Measurements from ENCODE around the gene SLCO2A1. TPM values are rescaled to one million over a fixed set of nuclear protein-coding genes. Genes with fewer than 3 reads are reported as not detected.

SLCO2A1 gene
- total and polyA plus RNA-seq, 2 experiments from 2014 or later = 0.31 to 1.0 TPM

DNA sequence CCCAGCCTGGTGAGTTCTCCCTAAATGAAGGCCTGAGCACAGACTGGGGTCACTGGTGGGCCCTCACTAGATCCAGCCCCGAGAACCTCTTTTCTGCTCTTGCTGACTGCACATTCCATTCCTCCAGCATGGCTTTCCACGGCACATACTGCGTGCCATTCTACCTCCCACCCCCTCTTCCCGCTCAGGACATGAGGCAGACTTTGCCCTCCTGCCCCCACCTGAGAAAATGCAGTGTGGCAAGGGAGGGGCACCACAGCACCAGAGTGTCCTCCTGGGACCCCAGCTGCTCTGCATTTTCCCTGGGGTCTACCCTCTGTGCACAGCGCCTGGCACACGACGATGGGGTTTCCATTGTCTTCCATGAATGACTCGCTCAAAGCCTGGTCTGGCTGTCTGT is 6.1 kb upstream of the SLCO2A1 start:
- no peaks in the 10 kb centered on the region for H3F3A ChIP-seq (replicated peaks; ENCODE audit: low read depth)
- peaks cover 2% of the 10 kb centered on the region; the same call in 2 of the 3 replicates for H3K9me3 Mint-ChIP-seq
- peak overlapping the region; percentile 18; the same call in 1 of the 2 replicates for H2AFZ ChIP-seq
- H3K9me2 ChIP-seq (ENCODE audit: insufficient read depth) = peaks cover 1% of the 10 kb centered on the region
- H3K27ac Mint-ChIP-seq = no peak overlapping the region
- TF ChIP-seq ZNF114 (CRISPR knock-in tag; IDR thresholded peaks at IDR 0.05) (no peak), NANOG (IDR thresholded peaks at IDR 0.05; ENCODE audit: borderline replicate concordance) (no peak), POLR2AphosphoS5 (IDR thresholded peaks at IDR 0.05; ENCODE audit: low read depth) (no peak), EZH2phosphoT487 (IDR thresholded peaks at IDR 0.05; ENCODE audit: unreplicated experiment) (no peak), ZNF331 (CRISPR knock-in tag; IDR thresholded peaks at IDR 0.05; ENCODE audit: low read depth) (no peak), JUNB (IDR thresholded peaks at IDR 0.05; ENCODE audit: unreplicated experiment) (no peak), CREB1 (CRISPR knock-in tag; IDR thresholded peaks at IDR 0.05; ENCODE audit: low read depth) (no peak)
- TF ChIP-seq, protein P1, sequence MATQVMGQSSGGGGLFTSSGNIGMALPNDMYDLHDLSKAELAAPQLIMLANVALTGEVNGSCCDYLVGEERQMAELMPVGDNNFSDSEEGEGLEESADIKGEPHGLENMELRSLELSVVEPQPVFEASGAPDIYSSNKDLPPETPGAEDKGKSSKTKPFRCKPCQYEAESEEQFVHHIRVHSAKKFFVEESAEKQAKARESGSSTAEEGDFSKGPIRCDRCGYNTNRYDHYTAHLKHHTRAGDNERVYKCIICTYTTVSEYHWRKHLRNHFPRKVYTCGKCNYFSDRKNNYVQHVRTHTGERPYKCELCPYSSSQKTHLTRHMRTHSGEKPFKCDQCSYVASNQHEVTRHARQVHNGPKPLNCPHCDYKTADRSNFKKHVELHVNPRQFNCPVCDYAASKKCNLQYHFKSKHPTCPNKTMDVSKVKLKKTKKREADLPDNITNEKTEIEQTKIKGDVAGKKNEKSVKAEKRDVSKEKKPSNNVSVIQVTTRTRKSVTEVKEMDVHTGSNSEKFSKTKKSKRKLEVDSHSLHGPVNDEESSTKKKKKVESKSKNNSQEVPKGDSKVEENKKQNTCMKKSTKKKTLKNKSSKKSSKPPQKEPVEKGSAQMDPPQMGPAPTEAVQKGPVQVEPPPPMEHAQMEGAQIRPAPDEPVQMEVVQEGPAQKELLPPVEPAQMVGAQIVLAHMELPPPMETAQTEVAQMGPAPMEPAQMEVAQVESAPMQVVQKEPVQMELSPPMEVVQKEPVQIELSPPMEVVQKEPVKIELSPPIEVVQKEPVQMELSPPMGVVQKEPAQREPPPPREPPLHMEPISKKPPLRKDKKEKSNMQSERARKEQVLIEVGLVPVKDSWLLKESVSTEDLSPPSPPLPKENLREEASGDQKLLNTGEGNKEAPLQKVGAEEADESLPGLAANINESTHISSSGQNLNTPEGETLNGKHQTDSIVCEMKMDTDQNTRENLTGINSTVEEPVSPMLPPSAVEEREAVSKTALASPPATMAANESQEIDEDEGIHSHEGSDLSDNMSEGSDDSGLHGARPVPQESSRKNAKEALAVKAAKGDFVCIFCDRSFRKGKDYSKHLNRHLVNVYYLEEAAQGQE (IDR thresholded peaks at IDR 0.05; ENCODE audit: unreplicated experiment) = no peak
- TF ChIP-seq, protein P2, sequence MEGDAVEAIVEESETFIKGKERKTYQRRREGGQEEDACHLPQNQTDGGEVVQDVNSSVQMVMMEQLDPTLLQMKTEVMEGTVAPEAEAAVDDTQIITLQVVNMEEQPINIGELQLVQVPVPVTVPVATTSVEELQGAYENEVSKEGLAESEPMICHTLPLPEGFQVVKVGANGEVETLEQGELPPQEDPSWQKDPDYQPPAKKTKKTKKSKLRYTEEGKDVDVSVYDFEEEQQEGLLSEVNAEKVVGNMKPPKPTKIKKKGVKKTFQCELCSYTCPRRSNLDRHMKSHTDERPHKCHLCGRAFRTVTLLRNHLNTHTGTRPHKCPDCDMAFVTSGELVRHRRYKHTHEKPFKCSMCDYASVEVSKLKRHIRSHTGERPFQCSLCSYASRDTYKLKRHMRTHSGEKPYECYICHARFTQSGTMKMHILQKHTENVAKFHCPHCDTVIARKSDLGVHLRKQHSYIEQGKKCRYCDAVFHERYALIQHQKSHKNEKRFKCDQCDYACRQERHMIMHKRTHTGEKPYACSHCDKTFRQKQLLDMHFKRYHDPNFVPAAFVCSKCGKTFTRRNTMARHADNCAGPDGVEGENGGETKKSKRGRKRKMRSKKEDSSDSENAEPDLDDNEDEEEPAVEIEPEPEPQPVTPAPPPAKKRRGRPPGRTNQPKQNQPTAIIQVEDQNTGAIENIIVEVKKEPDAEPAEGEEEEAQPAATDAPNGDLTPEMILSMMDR (conservative IDR thresholded peaks at IDR 0.05; ENCODE audit: low read depth in 2 of 2) = no peak
- TF ChIP-seq, protein P3, sequence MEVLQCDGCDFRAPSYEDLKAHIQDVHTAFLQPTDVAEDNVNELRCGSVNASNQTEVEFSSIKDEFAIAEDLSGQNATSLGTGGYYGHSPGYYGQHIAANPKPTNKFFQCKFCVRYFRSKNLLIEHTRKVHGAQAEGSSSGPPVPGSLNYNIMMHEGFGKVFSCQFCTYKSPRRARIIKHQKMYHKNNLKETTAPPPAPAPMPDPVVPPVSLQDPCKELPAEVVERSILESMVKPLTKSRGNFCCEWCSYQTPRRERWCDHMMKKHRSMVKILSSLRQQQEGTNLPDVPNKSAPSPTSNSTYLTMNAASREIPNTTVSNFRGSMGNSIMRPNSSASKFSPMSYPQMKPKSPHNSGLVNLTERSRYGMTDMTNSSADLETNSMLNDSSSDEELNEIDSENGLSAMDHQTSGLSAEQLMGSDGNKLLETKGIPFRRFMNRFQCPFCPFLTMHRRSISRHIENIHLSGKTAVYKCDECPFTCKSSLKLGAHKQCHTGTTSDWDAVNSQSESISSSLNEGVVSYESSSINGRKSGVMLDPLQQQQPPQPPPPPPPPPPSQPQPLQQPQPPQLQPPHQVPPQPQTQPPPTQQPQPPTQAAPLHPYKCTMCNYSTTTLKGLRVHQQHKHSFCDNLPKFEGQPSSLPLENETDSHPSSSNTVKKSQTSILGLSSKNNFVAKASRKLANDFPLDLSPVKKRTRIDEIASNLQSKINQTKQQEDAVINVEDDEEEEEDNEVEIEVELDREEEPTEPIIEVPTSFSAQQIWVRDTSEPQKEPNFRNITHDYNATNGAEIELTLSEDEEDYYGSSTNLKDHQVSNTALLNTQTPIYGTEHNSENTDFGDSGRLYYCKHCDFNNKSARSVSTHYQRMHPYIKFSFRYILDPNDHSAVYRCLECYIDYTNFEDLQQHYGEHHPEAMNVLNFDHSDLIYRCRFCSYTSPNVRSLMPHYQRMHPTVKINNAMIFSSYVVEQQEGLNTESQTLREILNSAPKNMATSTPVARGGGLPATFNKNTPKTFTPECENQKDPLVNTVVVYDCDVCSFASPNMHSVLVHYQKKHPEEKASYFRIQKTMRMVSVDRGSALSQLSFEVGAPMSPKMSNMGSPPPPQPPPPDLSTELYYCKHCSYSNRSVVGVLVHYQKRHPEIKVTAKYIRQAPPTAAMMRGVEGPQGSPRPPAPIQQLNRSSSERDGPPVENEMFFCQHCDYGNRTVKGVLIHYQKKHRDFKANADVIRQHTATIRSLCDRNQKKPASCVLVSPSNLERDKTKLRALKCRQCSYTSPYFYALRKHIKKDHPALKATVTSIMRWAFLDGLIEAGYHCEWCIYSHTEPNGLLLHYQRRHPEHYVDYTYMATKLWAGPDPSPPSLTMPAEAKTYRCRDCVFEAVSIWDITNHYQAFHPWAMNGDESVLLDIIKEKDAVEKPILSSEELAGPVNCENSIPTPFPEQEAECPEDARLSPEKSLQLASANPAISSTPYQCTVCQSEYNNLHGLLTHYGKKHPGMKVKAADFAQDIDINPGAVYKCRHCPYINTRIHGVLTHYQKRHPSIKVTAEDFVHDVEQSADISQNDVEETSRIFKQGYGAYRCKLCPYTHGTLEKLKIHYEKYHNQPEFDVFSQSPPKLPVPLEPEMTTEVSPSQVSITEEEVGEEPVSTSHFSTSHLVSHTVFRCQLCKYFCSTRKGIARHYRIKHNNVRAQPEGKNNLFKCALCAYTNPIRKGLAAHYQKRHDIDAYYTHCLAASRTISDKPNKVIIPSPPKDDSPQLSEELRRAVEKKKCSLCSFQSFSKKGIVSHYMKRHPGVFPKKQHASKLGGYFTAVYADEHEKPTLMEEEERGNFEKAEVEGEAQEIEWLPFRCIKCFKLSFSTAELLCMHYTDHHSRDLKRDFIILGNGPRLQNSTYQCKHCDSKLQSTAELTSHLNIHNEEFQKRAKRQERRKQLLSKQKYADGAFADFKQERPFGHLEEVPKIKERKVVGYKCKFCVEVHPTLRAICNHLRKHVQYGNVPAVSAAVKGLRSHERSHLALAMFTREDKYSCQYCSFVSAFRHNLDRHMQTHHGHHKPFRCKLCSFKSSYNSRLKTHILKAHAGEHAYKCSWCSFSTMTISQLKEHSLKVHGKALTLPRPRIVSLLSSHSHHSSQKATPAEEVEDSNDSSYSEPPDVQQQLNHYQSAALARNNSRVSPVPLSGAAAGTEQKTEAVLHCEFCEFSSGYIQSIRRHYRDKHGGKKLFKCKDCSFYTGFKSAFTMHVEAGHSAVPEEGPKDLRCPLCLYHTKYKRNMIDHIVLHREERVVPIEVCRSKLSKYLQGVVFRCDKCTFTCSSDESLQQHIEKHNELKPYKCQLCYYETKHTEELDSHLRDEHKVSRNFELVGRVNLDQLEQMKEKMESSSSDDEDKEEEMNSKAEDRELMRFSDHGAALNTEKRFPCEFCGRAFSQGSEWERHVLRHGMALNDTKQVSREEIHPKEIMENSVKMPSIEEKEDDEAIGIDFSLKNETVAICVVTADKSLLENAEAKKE (CRISPR knock-in tag; IDR thresholded peaks at IDR 0.05) = no peak
- TF ChIP-seq, protein P4, sequence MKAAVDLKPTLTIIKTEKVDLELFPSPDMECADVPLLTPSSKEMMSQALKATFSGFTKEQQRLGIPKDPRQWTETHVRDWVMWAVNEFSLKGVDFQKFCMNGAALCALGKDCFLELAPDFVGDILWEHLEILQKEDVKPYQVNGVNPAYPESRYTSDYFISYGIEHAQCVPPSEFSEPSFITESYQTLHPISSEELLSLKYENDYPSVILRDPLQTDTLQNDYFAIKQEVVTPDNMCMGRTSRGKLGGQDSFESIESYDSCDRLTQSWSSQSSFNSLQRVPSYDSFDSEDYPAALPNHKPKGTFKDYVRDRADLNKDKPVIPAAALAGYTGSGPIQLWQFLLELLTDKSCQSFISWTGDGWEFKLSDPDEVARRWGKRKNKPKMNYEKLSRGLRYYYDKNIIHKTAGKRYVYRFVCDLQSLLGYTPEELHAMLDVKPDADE (IDR thresholded peaks at IDR 0.05) = no peak
- H3K36me3 Mint-ChIP-seq (ENCODE audit: low read depth) = no peaks in the 10 kb centered on the region
- DNase-seq (ENCODE audit: low spot score) (no peak), ATAC-seq (no peak)
- no peak overlapping the region for H3K4me2 ChIP-seq
- H3K36me3 ChIP-seq (ENCODE audit: insufficient read depth) = no peaks in the 10 kb centered on the region
- no peak overlapping the region for H3K27ac ChIP-seq (ENCODE audit: low read depth)
- H3K27me3 Mint-ChIP-seq (ENCODE audit: insufficient read depth, low read depth, poor library complexity) = peaks cover 16% of the 10 kb centered on the region
- peaks cover 10% of the 10 kb centered on the region; the same call in 1 of the 2 replicates for H3K27me3 ChIP-seq (ENCODE audit: insufficient read depth)
- H3K4me3 Mint-ChIP-seq = no peak overlapping the region
- H3K79me2 ChIP-seq (replicated peaks; ENCODE audit: insufficient read depth) = no peaks in the 10 kb centered on the region
- no peak overlapping the region for H3K4me3 ChIP-seq
- no peaks in the 10 kb centered on the region for H4K20me1 ChIP-seq (replicated peaks; ENCODE audit: insufficient read depth)
- H3K4me1 Mint-ChIP-seq = peaks cover 7% of the 10 kb centered on the region
- H3K4me1 ChIP-seq (ENCODE audit: insufficient read depth) = peaks cover 4% of the 10 kb centered on the region; the same call in 1 of the 2 replicates

Measured in GM23338 (cell line).